Body of pancreas (tissue), 4 donors: ENCODE measurements around the gene KIF6. TPM values are rescaled to one million over a fixed set of nuclear protein-coding genes. Genes with fewer than 3 reads are reported as not detected.

ENCODE experiments used
- ATAC-seq: fragments of 150-250 bp; one replicate; pipeline ENCODE4 v1.9.1; 2016
- DNase-seq, 4 donors: peaks; one replicate each; pipeline ENCODE4 v3.0.0-alpha.2; 2019
- H3K27ac ChIP-seq, 4 donors: fragments of 200-600 bp; sonication (generic); 1 replicate in 3 of 4; 2 replicates in 1 of 4; pipeline versions ENCODE4 v1.5.1 to v1.6.1; 2016 to 2019; ENCODE audit warnings: mild to moderate bottlenecking in 1 of 4, mixed read lengths in 1 of 4, moderate library complexity in 1 of 4
- H3K27me3 ChIP-seq, 2 donors: fragments of 200-600 bp; sonication (generic); one replicate each; pipeline ENCODE4 v1.6.0; 2016; ENCODE audit warnings: mild to moderate bottlenecking in 1 of 2
- H3K36me3 ChIP-seq, 2 donors: fragments of 200-600 bp; sonication (generic); replicated peaks in 1 of 2; 2 replicates each; pipeline ENCODE4 v1.5.1; 2016; ENCODE audit warnings: low read depth in 2 of 2; ENCODE audit not compliant: insufficient read depth in 1 of 2
- H3K4me1 ChIP-seq: fragments of 200-600 bp; sonication (generic); one replicate; pipeline ENCODE4 v1.6.0; 2016
- H3K4me3 ChIP-seq, 2 donors: fragments of 200-600 bp; sonication (generic); 1 replicate in 1 of 2; 2 replicates in 1 of 2; pipeline ENCODE4 v1.5.1; 2016 to 2019
- H3K9me3 ChIP-seq, 3 donors: fragments of 200-600 bp; sonication (generic); 1 replicate in 2 of 3; 2 replicates in 1 of 3; pipeline ENCODE4 v1.5.1; 2016
- CTCF ChIP-seq, 7 experiments: fragments of 450-650 bp in 4 of 7; fragments of 200-600 bp in 3 of 7; sonication (generic) in 3 of 7; IDR thresholded peaks; one replicate each; pipeline ENCODE4 v1.5.1; 2016 to 2019; ENCODE audit warnings: antibody characterized with exemption in 7 of 7
- POLR2A ChIP-seq, 3 donors: fragments of 450-650 bp; IDR thresholded peaks; one replicate each; pipeline ENCODE4 v1.6.1; 2016; ENCODE audit warnings: antibody characterized with exemption in 3 of 3, mild to moderate bottlenecking in 2 of 3
- WGBS, 2 donors: methylation state at CpG; one replicate each; pipeline ENCODE4 v1.1.5; 2017; 5-methylcytosine and 5-hydroxymethylcytosine counted together
- intact Hi-C: fragments of 100-400 bp; cut with DNase I; formaldehyde crosslinking; loops from one replicate; pipeline ENCODE4 v1.15.1; 2023
- total RNA-seq, 2 donors: library from RNA; depleted of rRNA; stranded (reverse); fragments of >200 nt; gene quantifications; one replicate each; pipeline ENCODE4 v1.1.0, GENCODE V29; 2016

Gene KIF6
- not detected for total RNA-seq

GRCh38 chr6:39724787-39725631, at the start of gene KIF6:
Gene KIF6, minus strand, starts transcription at chr6:39725408. Its CDS starts 98 bp downstream, at chr6:39725310.
- peak within 1 kb of the TSS in 3 of 4 donors; percentile 13 to 76 (median 63) for H3K27ac ChIP-seq
- H3K27me3 ChIP-seq = no peaks in the 10 kb centered on the region
- intact Hi-C loops = no loop called here
- no peaks in the 10 kb centered on the region for H3K36me3 ChIP-seq
- ATAC-seq (peak; percentile 100), DNase-seq (peak; percentile 95 to 97 (median 97))
- H3K9me3 ChIP-seq = no peaks in the 10 kb centered on the region
- TF ChIP-seq POLR2A (IDR thresholded peaks at IDR 0.05) (peak in 1 of 3 donors; percentile 26), CTCF (IDR thresholded peaks at IDR 0.05) (no peak)
- WGBS, 2 donors = 2 to 4% methylated on average over 19 to 58 of the region's 58 CpGs
- H3K4me3 ChIP-seq = peak within 1 kb of the TSS; percentile 58 to 96
- H3K4me1 ChIP-seq = peaks cover 5% of the 10 kb centered on the region

- intact Hi-C loops = no loop called here
- no peaks in the 10 kb centered on the region for H3K4me1 ChIP-seq
- 93 to 100% methylated on average over 2 of the region's 2 CpGs for WGBS, 2 donors
Measured at GRCh38 chr6:39773782-39774181, 48.6 kb upstream of the KIF6 start.

GRCh38 chr6:39772559-39773273, 47.5 kb upstream of the KIF6 start:
- 66 to 79% methylated on average over 6 of the region's 6 CpGs for WGBS, 2 donors
- DNase-seq = no peak

More at GRCh38 chr6:39773782-39774181, 48.6 kb upstream of the KIF6 start:
- DNase-seq (no peak), ATAC-seq (no peak)
- no peaks in the 10 kb centered on the region for H3K27me3 ChIP-seq
- no peak overlapping the region for H3K27ac ChIP-seq
- no peaks in the 10 kb centered on the region for H3K9me3 ChIP-seq
- no peak for TF ChIP-seq CTCF (IDR thresholded peaks at IDR 0.05)
- no peak for TF ChIP-seq POLR2A (IDR thresholded peaks at IDR 0.05)
- no peaks in the 10 kb centered on the region for H3K36me3 ChIP-seq
- no peak overlapping the region for H3K4me3 ChIP-seq

GRCh38 chr6:39770446-39770845, 45.2 kb upstream of the KIF6 start:
- no peaks in the 10 kb centered on the region for H3K36me3 ChIP-seq
- no peak overlapping the region for H3K27ac ChIP-seq
- intact Hi-C loops = no loop called here
- 89 to 90% methylated on average over 4 of the region's 4 CpGs for WGBS, 2 donors
- H3K4me1 ChIP-seq = no peaks in the 10 kb centered on the region
- no peak for DNase-seq
- no peak for ATAC-seq
- H3K9me3 ChIP-seq = no peaks in the 10 kb centered on the region
- H3K27me3 ChIP-seq = no peaks in the 10 kb centered on the region
- H3K4me3 ChIP-seq = no peak overlapping the region
- no peak for TF ChIP-seq POLR2A (IDR thresholded peaks at IDR 0.05)
- TF ChIP-seq CTCF (IDR thresholded peaks at IDR 0.05) = no peak

More at GRCh38 chr6:39772559-39773273, 47.5 kb upstream of the KIF6 start:
- H3K4me3 ChIP-seq = no peak overlapping the region
- H3K27me3 ChIP-seq = no peaks in the 10 kb centered on the region
- no peak for TF ChIP-seq POLR2A (IDR thresholded peaks at IDR 0.05)
- TF ChIP-seq CTCF (IDR thresholded peaks at IDR 0.05) = no peak
- intact Hi-C loops = no loop called here
- H3K9me3 ChIP-seq = no peaks in the 10 kb centered on the region
- no peak for ATAC-seq
- H3K36me3 ChIP-seq = no peaks in the 10 kb centered on the region
- H3K4me1 ChIP-seq = no peaks in the 10 kb centered on the region
- no peak overlapping the region for H3K27ac ChIP-seq
